GM18519 (cell line): ENCODE measurements around the gene HP1BP3.

Experiments used
- ATAC-seq: cut with Tn5 transposase; IDR thresholded peaks from one replicate; pipeline ENCODE4 v1.9.1; 2021; ENCODE audit warnings: mild to moderate bottlenecking, moderate library complexity; ENCODE audit not compliant: unreplicated experiment, low FRiP score

The HP1BP3 gene

DNA sequence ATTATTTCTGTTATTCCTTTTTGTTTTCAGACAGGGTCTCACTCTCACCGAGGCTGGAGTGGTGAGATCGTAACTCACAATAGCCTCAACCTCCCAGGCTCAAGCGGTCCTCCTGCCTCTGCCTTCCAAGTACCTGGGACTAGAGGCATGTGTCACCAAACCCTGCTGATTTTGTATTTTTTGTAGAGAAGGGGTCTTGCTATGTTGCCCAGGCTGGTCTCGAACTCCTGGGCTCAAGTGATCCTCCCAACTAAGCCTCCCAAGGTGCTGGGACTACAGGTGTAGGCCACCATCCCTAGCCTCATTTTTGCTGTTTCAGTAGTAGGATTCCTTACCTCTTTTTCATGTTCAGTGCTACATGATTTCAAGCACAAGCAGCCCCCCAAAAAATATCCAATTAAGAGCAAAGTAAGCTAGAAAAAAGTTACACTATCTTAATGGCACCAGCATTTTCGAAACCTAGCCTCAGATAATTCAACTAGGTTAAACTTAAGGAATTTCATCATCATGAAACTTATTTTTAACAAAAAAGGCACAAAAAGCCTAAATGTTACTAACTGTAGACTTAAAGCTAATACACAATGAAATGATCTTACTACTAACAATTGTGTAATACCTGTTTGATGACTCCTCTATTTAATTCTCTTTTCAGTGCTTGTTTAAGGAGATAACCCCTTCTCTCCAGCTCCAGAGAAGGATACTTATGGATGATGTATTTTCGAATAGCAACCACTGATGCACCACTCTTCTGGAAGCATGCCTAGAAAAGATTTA, 16.6 kb downstream of the HP1BP3 start:
- no peak for ATAC-seq

DNA sequence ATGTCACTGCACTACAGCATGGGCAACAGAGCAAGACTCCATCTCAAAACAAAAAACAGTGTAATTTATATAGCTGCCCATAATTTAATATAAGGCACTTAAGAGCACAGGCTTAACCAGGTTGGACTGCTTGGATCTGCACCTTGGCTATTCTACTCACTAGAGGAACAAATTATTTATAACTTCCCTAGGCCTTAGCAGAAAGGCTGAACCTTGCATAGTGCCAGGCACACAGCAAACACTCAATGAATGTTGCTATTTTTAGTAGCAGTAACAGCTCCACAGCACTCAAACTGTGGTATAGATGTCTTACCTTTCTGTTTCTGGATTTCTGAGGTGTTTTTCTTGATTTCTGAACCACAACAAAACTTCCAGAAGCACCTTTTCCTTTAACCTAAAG, 19.8 kb downstream of the HP1BP3 start:
- no peak for ATAC-seq

DNA sequence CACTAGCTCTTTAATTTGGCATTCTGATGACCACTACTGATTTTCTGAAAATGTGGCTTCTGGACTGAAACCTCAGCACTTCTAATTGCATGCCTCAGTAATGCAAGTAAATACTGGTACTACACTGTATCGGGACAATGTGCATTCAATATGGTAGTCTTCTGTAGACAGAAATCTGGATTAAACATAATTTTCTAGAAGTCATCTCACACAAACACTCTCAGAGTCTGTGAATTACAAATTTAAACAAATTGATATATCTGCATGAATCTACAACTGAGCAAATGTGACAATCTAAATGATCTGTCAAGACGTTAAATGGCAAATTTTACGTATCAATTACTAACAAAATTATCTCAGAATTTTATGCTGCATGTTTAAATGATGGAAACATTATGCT, 23.7 kb downstream of the HP1BP3 start:
- ATAC-seq = no peak

DNA sequence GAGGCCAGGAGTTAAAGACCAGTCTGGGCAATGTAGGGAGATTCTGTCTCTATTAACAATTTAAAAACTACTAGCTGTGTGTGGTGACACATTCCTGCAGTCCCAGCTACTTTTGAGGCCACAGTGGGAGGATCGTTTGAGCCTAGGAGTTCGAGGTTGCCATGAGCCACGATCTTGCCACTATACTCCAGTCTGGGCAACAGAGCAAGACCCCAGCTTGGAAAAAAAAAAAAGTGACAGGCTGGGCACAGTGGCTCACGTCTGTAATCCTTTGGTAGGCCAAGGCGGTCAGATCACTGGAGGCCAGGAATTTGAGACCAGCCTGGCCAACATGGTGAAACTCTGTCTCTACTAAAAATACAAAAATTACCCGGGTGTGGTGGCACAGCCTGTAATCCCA, 26.8 kb downstream of the HP1BP3 start:
- no peak for ATAC-seq

DNA sequence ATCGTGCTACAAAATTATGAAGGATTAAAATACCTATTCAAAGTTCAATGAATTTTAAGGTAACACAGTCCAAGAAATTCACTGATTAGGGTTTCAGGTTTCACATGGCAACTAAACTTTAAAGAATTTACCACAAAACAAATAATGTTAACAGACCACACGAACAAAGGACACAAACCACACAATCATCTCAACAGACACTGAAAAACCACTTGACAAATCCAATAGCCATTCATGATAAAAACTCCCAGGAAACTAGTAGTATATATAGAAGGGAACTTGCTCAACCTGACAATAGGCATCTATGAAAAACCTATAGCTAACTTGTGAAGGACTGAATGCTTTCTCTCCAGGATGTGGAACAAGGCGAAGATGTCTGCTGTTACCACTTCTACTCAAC, 33.5 kb downstream of the HP1BP3 start:
- ATAC-seq = no peak

DNA sequence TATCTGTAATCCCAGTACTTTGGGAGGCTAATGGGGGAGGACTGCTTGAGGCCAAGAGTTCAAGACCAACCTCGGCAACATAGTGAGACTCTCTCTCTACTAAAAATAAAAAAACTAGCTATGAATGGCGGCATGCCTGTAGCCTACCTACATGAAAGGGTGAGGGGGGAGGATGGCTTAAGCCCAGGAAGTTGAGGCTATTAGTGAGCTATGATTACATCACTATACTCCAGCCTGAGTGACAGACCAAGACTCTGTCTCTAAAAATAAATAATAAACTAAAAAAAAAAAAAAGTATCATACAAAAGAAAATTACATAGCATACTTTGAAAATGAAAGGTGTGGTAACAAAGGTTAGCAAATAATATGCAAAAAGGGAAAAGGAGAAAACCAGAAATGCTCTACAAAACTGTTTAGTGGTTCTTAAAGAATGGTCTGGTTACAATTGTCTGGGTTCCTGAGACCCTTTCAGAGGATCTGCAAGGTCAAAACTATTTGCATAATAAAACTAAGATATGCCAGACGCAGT, 35.6 kb downstream of the HP1BP3 start:
- no peak for ATAC-seq

DNA sequence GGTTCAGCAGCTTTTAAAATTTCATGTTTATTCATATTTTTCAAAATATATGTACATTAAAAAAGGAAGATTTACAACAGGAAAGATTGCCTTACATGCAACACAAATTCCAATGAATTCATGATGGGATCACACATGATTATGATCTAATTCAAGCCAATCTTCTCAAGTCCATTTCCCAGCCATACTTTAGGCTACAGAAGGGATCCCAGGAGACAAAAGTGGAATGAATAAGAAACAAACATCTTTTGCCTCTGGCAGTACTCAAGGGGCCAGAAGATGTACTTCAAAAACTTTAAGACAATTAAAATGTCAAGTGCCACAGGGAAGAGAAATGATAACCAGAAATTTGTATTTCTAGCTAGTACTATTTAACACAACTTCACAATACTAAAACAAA, 44.4 kb downstream of the HP1BP3 start:
- no peak for ATAC-seq

DNA sequence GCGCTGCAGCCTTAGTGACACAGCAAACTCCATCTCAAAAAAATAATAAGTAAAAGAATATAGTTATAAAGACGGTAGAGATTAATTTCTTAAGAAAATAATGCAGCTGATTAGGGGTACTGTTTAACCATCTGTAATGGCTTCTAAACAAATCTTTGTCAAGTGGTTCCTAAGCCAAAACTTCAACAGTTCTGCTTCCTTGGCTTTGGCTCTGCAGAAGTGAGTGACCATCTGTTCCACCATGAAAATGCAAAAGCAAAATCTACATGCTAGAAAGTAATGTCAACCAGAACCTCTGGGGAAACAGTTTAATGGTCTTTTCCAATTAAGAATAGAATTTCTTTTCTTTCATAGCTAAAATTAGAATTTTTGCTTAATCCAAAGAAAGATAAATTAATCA, 46.3 kb downstream of the HP1BP3 start:
- ATAC-seq = no peak

DNA sequence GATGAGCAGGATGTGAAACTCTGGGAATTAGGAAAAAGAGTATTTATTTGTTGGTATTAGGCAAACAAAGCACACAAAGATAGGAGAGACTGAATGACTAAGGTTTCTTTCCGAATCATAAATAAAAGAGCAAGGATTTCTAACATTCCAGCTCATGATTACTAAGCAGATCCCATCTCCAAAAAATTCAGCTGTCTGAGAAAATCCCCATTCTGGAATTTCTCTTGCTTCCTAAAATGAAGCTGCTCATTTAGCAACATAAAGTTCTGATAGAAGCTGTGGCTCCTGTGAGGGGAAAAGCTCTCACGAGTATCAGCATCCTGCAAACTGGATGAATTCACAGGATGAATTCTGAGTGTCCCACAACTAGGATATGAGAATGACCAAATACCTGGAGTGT, 47.9 kb downstream of the HP1BP3 start:
- ATAC-seq = no peak

DNA sequence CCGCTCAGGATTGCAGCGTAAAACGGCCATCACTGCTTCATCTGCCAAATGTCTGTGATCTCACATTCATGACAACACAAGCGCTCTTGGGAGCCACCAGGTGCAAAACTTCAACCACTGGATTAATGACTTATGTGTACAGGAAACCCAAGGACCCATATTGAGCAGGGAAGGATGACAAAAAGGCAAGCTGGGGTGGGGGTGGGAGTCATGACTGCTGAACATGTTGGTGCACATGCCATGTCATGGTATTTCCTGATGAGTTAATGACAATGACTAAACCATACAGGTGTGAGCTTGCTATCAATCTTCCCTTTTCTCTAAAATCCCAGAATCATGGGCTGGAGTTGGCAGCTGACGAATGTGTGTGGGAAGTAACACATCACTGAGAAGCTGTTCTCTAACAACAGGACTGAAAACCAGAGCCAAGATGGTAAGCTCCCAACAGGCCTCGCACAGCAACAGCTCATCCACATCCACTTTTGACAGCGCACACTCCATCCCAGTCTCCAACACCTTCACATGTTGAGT, 51.5 kb downstream of the HP1BP3 start:
- ATAC-seq = no peak

DNA sequence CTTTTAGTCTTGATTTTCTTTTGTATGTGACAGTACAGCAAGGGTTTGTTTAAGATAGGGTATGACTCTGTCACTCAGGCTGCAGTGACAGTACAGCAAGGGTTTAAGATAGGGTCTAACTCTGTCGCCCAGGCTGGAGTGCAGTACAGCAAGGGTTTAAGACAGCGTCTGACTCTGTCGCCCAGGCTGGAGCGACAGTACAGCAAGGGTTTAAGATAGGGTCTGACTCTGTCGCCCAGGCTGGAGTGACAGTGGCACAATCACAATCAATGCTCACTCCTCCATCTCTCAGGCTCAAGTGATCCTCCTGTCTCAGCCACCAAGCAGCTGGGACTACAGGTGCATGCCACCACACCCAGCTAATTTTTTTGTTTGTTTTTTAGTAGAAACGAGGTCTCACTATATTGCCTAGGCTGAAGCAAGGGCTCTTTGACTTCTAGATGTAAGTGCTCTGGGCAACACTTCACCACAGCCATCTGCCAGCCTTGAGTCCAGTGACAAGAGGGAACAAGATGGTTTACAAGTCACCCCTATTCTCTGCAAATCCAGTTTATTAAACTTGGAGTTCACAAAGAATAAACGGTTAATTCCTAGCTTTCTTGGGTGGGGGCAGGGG, 53.6 kb downstream of the HP1BP3 start:
- no peak for ATAC-seq

DNA sequence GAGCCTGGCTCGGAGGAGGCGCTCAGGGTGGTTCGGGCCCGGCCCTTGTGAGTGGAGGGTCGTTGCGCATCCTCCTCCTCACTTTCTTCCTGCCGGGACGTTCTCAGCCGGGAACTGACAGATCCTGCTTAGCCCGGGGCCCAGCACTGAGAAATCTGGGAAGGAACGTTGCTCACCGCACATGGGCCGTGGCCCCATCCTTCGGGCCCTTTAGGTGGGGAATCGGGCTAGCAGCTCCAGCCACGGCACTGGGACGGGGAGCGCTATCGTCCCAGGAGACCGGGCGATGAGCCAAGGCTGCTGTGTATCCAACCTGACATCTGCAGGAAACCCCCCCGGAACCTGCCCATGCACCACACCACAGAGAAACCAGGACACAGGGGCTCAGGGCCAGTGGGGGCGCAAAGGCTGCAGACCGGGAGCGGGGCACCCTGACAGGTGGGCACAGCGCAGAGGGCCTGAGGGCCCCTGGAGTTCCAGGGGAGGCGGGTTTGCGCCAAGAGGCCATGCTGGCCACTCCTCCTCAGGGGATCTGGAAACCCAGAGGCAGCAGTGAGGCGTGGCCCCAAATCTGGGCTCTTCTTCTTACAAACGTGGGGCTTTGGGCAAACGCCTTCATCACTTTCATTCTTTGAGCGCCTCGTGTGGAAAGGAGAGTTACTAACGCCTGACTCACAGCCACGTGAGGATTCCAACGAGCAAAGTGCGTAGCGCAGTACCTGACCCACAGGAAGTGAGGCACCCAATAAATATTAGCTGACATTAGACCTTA, 54.3 kb downstream of the HP1BP3 start, which contains the start of gene SH2D5:
TSS of gene SH2D5 (minus strand) at position 116 of the 772 bp plus-strand sequence. CDS start 4,659 bp downstream, outside the sequence.
- ATAC-seq = no peak

DNA sequence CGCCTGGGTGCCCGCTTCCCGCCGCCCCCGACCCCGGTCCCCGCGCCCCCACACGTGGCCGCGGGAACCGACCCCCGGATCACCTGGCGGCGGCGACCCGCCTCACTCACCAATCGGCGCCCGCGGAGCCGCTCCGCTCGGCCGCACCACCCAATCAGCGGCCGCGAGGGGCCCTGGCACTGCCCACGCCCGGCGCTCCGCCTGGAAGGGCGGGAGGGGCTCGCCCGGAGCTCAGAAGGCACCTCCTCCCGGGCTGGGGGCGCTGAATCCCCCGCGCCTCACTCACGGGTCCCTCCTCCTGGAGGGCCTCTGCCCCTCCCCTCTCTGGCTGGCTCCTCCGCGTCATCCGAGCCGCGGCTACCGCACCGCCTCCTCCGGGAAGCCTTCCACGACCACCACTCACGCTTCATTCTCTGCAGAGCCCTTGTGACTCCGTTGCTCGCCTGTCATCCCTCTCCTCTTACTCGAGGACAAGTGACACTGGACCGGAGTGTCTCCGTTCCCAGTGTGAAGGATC, 55.0 kb downstream of the HP1BP3 start:
- ATAC-seq = peak; percentile 49

DNA sequence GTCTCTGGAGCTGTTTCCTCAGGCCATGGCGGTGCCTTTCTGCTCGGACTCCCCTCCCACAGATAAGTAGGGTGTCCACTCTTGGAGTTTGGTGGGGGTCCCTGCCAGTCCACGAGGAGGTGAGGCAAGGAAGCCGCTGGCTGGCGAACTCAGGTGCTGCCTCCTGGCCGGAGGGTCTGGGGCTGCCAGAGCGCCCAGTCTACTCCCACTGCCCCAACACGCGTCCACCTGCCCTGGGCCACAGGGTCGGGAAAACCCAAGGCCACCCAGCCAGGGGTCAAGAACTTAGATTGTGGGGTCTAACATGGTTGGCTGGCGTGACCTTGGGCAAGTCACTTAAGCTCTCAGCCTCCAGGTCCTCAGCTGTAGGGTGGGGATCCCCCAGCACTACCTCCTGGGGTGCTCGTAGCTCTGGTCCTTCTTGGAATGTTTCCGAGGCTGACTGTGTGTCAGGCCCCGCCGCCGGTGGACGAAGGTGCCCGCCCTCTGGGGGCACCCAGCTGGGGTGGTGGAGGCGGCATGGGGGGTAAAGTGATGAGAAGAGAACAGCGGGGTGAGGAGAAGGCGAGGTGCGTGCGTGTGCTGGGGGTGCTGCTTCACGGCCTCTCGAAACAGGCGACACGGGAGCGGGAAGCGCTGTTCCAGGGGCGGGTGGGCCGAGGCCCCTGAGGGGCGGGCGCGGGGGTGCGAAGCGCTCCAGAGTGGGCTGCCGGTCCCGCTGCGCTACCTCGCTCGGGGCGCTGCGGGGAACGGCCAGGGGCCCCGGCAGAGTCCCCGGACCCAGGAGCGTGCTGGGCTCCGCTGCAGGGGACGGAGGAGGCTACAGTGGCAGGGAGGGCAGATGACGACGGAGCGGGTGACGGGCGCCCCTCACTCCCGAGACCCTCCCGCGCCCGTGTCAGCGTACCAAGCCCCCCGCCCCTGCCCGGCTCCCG, 55.8 kb downstream of the HP1BP3 start:
- ATAC-seq = no peak

DNA sequence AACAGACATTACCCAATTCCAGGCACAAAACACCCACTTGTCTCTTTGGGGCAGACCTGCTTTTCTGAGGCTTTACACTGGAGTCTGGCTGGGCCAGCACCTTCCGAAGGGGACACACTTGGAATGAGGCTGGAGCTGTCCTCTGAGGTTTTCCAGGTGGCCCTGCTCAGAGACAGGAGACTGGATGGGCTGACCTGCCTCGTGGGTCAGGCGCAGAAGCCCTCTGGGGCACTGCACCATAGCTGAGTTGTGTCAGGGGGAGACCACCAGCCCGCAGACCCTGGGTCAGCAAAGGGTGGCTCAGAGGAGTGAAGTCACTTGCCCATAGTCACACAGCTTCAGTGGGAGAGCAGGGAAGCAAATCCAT, 56.4 kb downstream of the HP1BP3 start:
- ATAC-seq = no peak

DNA sequence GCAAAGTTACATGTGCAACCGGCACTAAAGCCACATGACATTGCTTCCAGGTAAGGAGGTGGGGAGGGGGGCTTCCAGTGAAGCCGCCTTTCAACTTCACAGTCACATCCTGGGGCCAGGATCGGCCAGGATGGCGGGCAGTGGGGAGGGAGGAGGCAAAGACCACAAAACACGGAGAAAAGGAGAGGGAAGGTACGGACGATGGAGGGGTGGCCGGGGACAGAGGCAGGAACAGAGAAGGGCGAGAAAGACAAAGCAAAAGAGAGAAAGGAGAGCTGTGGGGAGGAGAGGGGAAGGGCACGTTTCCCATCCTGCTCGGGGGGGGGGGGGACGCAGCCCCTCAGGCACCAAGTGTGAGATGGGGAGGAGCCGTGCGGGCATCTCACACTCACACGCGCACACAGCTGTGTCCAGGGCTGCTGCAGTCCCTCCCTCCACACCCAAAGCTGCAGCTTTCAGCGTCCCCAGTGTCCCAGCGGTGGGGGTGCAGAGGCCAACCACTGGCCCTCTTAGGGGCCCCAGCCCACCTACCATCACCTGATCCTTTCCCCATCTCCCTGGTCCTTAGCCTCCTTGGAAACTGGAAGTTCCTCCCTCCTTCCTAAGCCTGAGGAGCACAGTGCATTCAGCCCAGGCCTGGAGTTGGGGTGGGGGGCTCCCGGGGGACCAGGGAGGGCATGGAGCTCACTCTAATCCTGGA, 57.0 kb downstream of the HP1BP3 start:
- ATAC-seq = no peak

DNA sequence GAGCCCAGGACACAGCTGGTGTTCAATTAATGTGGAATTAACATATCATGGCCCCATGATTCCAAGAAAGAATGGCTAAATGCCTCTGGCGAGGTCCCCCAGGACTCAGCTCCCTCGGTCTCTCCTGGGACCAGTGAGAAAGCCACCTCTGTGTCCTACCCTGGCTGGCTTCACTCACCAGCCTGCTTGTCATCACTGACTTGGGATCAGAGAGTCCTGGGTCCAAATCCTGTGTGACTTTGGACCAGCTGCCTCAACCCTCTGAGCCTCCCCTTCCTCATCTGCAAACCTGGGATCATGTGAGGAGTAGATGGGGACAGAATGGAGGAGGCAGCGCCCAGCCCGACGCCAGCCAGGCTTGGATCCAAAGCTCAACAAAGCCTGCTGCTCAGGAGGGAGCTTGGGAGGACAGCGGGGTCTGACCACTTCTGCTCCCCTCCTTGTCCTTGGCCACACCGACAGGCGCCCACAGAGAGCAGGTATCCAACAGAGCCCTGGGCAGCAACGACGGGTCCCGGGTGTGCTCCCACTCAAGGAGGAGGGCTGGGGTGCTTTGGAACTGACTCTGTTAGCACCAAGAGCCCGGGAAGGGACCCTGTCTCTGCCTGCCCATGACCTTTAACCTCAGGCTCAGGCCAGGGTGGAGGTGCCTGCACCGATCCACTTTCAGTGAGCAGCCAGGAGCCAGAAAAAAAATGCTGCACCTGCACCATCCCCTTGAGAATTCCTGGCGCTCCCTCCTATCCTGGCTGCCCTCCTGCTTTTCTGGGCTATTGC, 57.8 kb downstream of the HP1BP3 start:
- ATAC-seq = no peak

DNA sequence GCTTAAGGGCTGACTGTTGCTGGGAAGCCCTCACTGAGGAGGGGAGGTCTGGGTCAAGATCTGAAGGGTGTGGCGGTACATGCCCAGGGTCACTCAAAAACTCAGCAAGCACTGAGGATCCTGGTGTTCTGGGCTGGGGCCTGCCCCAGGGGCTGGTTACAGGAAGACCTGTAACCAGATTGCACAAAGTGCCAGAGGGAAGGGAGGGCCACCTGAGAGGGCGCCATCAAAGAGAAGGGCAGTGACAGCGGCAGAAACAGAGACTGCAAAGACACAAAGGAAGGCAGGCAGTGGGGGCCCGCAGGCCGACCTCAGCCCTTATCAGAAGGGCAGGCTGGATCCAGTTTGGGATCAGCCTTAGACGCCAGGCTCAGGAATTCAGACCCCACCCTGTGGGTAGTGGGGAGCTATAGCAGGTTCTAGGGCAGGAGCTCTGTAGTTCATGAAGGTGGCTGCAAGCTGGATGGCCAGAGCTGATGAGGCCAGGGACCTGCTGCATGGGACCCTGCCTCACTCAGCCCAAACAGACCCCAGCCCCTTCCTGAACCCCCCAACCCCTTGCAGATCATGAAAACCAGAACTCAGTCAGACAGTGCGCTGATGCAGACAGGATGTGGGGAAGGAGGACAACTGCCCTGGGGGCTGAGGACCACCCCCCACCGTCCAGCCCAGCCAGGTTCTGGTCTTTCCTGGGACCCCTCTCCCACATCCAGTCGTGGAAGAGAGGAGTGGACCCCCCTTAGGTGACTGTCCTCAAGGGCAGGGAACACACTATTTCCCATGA, 58.5 kb downstream of the HP1BP3 start:
- ATAC-seq = no peak
